ENCODE results near the gene SLC39A8.
"Not testable (repeated sequence)": the region's sequence is repeated elsewhere in the genome, so short reads cannot be mapped to it uniquely, and the experiment has no call there.

SLC39A8 gene

GRCh38 chr4:102344954-102345794 lies at the start of gene SLC39A8:
SLC39A8 (minus strand) TSS chr4:102345482; CDS start chr4:102344662, 820 bp downstream.
- in situ Hi-C loops (cut with HindIII; ENCODE audit: low sequenced_read_pairs) = no loop called here

DNA sequence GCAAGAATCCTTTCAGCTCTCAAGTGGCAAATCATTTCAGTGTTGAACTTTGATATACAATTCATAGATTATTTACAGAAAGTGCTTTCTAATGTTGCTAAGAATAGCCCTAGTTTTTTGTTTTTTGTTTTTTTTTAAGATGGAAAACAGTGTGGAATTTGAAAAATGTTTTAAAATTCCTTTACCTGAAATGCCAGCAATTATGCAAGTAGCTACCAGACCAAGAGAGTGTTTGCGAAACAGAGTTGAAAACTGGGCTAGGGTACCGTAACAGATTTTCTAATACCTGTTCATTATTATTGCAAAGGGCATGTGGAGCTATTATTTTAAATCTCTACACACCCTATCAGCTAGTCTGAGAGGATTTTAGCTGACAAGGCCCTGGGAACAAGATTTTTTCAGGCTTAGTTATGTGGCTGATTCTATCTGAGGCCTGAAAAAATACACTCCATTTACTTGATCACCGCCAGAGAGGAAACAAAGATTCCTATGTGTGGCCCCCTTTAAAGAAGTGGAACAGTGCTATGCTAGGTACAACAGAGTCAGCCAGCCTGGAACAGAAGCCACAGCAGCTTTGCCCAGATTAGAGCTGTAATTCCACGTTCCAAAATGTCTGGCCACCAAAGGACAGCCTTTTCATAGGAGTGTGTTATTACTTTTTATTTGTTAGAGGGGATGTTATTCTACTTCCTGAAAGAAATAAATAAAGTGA lies 46.9 kb upstream of the SLC39A8 start:
- in situ Hi-C loops (cut with HindIII; ENCODE audit: low sequenced_read_pairs) = no loop called here

GRCh38 chr4:102390438-102390837 lies 45.2 kb upstream of the SLC39A8 start:
- in situ Hi-C loops (cut with HindIII; ENCODE audit: low sequenced_read_pairs) = no loop called here

DNA sequence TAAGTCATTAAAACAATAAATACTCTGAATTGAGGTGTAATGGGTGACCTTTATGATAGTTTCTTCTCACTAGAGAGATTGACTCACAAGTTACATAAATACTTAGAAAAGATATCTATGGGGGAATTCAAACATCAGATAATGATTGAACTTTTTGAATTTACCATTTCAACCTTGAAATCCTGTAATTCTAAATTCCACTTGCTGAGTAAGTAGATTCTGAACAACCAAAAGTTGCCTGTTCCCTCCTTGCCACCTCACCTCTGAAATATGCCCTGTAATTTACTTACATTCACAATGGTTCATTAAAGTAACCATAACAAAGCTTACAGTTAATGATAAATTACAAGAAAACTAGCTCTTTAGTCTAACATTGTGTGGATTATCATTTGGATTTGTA lies 43.3 kb upstream of the SLC39A8 start:
- in situ Hi-C loops (cut with HindIII; ENCODE audit: low sequenced_read_pairs) = no loop called here

DNA sequence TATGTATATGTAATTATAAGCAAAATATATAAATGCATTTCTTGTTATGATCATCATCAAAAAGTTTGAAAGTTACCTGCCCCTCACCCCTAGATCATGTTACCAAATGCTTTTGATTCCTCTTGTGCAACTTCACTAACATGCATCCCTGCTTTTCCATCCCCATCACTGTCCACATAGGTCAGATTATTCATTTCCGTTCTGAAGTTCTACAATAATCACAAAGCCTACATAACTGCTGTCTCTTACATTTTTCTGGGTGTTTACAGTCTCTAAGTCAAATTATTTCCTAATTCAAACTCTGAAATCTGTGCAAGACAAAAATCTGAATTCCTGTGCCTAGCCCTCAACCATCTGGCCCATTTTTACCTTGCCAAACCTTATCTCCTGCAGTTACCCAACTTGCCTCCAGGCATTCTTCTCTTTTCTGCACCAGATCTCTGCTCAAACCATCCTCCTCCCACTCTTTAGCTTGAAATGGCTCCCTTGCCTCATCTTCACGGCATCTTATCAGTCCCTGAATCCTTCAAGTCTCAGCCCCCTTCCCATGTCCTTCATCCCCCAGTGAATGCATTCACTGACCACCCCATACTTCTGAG lies 42.4 kb upstream of the SLC39A8 start:
- in situ Hi-C loops (cut with HindIII; ENCODE audit: low sequenced_read_pairs) = no loop called here

GRCh38 chr4:102386966-102387365 lies 41.7 kb upstream of the SLC39A8 start:
- in situ Hi-C loops (cut with HindIII; ENCODE audit: low sequenced_read_pairs) = no loop called here

DNA sequence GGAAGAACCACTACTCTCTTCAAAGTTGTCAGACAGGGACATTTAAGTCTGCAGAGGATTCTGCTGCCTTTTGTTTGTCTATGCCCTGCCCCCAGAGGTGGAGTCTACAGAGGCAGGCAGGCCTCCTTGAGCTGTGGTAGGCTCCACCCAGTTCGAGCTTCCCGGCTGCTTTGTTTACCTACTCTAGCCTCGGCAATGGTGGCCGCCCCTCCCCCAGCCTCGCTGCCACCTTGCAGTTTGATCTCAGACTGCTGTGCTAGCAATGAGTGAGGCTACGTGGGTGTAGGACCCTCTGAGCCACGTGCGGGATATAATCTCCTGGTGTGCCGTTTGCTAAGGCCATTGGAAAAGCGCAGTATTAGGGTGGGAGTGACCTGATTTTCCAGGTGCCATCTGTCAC lies 35.0 kb upstream of the SLC39A8 start:
- in situ Hi-C loops (cut with HindIII; ENCODE audit: low sequenced_read_pairs) = not testable (repeated sequence)

DNA sequence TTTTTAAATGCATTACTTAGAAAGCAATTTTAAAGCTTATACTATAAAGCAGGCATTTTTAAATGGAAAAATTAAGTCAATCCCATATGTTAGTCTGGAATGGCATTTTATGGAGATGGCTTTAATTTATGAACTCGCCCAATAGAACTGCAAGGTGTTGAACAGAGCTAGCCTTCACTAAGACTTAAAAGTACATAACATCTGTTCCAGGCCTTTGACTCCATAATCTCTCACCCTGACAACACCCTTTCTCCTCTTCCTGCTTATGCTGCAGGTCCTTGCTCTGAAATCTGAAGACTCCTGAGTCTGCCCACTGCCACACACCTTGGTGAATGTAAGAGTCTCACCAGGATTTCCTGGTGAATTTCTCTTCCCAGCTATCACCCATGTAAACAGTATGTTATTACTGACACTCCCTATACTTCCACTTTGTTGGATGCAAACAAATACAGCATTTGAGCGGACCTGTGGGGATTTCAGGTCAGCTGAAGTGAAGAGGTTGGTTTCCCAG lies 17.7 kb upstream of the SLC39A8 start:
- in situ Hi-C loops (cut with HindIII; ENCODE audit: low sequenced_read_pairs) = no loop called here

GRCh38 chr4:102358128-102358527 lies 12.8 kb upstream of the SLC39A8 start:
- in situ Hi-C loops (cut with HindIII; ENCODE audit: low sequenced_read_pairs) = no loop called here

GRCh38 chr4:102357637-102358036 lies 12.4 kb upstream of the SLC39A8 start:
- in situ Hi-C loops (cut with HindIII; ENCODE audit: low sequenced_read_pairs) = not testable (repeated sequence)

DNA sequence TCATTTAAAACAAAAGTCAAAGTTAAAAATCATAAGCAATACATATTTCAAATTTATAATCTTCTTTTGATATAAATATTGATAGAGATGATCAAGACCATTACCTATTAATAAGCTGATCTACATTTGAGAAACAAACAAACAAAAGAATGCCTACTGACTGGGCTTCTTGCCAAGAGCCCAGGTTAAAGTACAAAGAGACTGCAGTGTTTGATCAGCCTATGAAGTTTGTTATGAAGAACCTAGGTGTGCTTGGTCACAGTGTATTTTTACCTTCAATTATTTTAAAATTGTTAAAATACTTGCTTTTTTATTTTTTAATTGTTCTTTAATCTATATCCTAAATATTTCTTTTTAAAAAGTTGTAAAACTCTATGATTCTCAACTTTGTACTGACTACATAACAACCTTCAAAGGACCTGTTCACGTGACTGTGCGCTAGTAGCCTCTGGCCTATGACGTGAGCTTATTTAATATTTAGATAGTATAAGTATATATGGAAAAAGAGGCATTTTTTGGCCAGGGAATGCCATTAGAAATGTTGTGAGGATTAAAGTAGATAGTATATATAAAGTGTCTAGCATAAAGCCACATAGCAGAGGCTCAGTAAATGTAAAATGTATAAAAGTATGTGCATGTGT lies 11.4 kb upstream of the SLC39A8 start:
- in situ Hi-C loops (cut with HindIII; ENCODE audit: low sequenced_read_pairs) = no loop called here

GRCh38 chr4:102355748-102356147 lies 10.5 kb upstream of the SLC39A8 start:
- in situ Hi-C loops (cut with HindIII; ENCODE audit: low sequenced_read_pairs) = no loop called here

GRCh38 chr4:102354671-102355454 lies 9.6 kb upstream of the SLC39A8 start:
- in situ Hi-C loops (cut with HindIII; ENCODE audit: low sequenced_read_pairs) = no loop called here

GRCh38 chr4:102352781-102353180 lies 7.5 kb upstream of the SLC39A8 start:
- in situ Hi-C loops (cut with HindIII; ENCODE audit: low sequenced_read_pairs) = no loop called here

DNA sequence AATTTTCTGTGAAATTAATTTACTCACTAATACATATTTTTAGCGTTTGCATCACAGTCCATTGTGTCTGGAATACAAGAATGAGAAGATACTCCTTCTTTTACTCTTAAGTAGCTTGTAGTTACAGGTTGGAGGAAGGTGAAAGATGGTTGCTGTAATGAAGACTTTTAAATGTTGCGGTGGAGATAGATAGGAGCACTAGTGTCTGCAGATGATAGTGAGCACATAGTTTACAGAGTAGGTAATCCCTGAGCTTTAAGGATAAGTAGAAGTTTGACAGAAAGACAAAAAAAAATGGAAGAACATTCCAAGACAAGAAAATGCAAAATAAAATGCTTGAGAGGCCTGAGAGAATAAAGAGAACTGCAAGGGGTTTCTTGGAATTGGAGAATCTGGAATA lies 5.4 kb upstream of the SLC39A8 start:
- in situ Hi-C loops (cut with HindIII; ENCODE audit: low sequenced_read_pairs) = no loop called here

- in situ Hi-C loops (cut with HindIII; ENCODE audit: low sequenced_read_pairs) = no loop called here
Observed at GRCh38 chr4:102348701-102349100, 3.4 kb upstream of the SLC39A8 start.

- in situ Hi-C loops (cut with HindIII; ENCODE audit: low sequenced_read_pairs) = no loop called here
Observed at GRCh38 chr4:102345795-102346100, 466 bp upstream of the SLC39A8 start.

- in situ Hi-C loops (cut with HindIII; ENCODE audit: low sequenced_read_pairs) = no loop called here
Observed at GRCh38 chr4:102344520-102344953, 745 bp downstream of the SLC39A8 start.

DNA sequence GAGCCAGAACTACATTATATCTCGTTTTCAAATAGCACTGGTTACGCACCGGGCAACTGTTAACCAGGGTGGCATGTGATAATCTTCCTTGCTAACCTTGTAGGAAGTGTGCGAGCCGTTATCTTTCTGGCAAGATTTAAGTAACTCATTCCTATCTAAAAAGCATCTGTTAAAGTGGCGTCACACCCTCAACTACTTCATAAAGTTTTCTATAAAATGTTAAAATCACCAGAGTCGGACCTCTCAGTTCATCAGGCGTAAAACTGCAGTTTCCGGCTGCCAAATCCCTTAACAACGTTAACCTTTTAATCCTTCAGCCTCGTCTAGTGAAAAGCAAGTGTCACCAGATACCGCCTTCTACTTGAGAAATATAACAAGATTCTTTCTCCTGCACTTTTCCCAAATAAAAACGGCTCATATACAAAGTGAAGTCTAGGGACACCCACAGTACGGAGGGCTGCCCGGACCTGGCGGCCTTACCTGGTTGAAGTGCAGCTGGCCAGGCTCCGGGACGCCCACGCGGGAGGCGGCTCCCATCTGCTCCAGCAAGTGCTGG lies 1.2 kb downstream of the SLC39A8 start:
- in situ Hi-C loops (cut with HindIII; ENCODE audit: low sequenced_read_pairs) = no loop called here

DNA sequence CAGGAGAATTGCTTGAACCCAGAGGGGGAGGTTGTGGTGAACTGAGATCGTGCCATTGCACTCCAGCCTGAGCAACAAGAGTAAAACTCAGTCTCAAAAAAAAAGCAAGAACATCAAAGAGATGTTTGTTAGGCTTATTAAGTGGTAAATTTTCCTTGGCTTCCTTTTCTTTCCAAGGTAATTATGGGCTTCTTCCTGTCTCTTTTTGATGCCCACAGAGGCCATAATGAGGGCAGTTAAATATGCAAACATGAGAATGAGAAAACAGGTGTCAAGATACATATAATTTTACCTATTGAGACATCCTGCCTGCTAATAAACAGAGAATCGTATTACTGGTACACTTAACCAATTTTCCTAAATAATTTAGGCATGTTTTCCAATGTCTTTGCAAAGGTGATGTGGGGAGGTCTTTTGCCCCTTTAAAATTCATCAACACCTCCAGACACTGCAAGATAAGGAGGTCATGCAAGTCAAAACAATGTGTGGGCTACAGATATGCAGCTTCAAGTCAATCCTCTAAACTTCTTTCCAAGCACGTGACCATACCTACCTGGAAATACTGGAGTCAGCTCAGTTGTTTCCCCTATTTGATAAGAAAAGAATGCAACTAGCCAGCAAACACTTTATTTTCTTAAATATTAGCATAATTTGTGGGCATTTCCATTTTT lies 2.7 kb downstream of the SLC39A8 start:
- in situ Hi-C loops (cut with HindIII; ENCODE audit: low sequenced_read_pairs) = no loop called here

All from DLD1 (cell line).